ENCODE measurements around the gene BPI. TPM values are rescaled to one million over a fixed set of nuclear protein-coding genes. Genes with fewer than 3 reads are reported as not detected.

The BPI gene
- total and polyA plus RNA-seq, 2 donors (not counting 1 experiment from before 2014, with no cell fraction given), result 0.10 to 0.44 TPM

GRCh38 chr20:38331245-38331644 lies 27.3 kb downstream of the BPI start:
- Mint-ChIP-seq H3K27me3 (peaks cover 26% of the 10 kb centered on the region), H3K4me1 (no peaks in the 10 kb centered on the region), H3K27ac (no peak overlapping the region), H3K9me3 (ENCODE audit: insufficient read depth) (peaks cover under 1% of the 10 kb centered on the region), H3K4me3 (no peak overlapping the region)
- Histone ChIP-seq H3K36me3 (replicated peaks in 1 of 2; ENCODE audit: control extremely low read depth in 1 of 2, control insufficient read depth in 1 of 2, extremely low read depth in 1 of 2, insufficient read depth in 2 of 2, low read length in 1 of 2) (no peaks in the 10 kb centered on the region), H3K9me3 (ENCODE audit: control extremely low read depth in 1 of 3, control insufficient read depth in 2 of 3, insufficient read depth in 1 of 3, low read length in 2 of 3) (peaks cover 0 to 9% (median 0%) of the 10 kb centered on the region in 3 donors), H3K4me3 (ENCODE audit: control extremely low read depth in 1 of 5, extremely low read depth in 1 of 5, insufficient read depth in 1 of 5, low read depth in 2 of 5, low read length in 4 of 5) (no peak overlapping the region), H3K4me2 (replicated peaks; ENCODE audit: low read depth, low read length, poor library complexity, severe bottlenecking) (no peak overlapping the region), H3K9ac (ENCODE audit: low read length) (no peak overlapping the region), H3K27ac (ENCODE audit: low read length in 2 of 2) (no peak overlapping the region), H3K4me1 (ENCODE audit: control insufficient read depth in 2 of 2, insufficient read depth in 2 of 2, low read length in 2 of 2) (no peaks in the 10 kb centered on the region), H4K20me1 (ENCODE audit: control insufficient read depth, insufficient read depth, low read length, poor library complexity, severe bottlenecking) (no peaks in the 10 kb centered on the region), H3K79me2 (ENCODE audit: control insufficient read depth, insufficient read depth, low read length) (no peaks in the 10 kb centered on the region), H2AFZ (ENCODE audit: insufficient read depth, low read depth, low read length, poor library complexity, severe bottlenecking) (no peak overlapping the region), H3K27me3 (replicated peaks in 1 of 4; ENCODE audit: control extremely low read depth in 1 of 4, control insufficient read depth in 3 of 4, insufficient read depth in 4 of 4, low read length in 3 of 4) (peaks cover 0 to 11% (median 0%) of the 10 kb centered on the region in 4 experiments)
- ChIA-PET POLR2A (no interaction called here), CTCF (no interaction called here)
- DNase-seq (no peak), ATAC-seq (ENCODE audit: low read depth) (no peak)
- intact Hi-C loops (cut with micrococcal nuclease), result no loop called here
- TF ChIP-seq EZH2 (IDR thresholded peaks at IDR 0.05; ENCODE audit: borderline replicate concordance, insufficient read depth, low read depth, low read length, poor library complexity, severe bottlenecking) (no peak), CTCF (IDR thresholded peaks at IDR 0.05) (no peak)

- no peak overlapping the region for H3K4me3 Mint-ChIP-seq
- H3K27ac ChIP-seq (ENCODE audit: low read length in 2 of 2), result no peak overlapping the region
- peaks cover 0 to 11% (median 0%) of the 10 kb centered on the region in 3 donors for H3K9me3 ChIP-seq (ENCODE audit: control extremely low read depth in 1 of 3, control insufficient read depth in 2 of 3, insufficient read depth in 1 of 3, low read length in 2 of 3)
- no peak overlapping the region for H3K27ac Mint-ChIP-seq
- intact Hi-C loops (cut with micrococcal nuclease), result no loop called here
- H3K79me2 ChIP-seq (ENCODE audit: control insufficient read depth, insufficient read depth, low read length), result no peaks in the 10 kb centered on the region
- H3K27me3 ChIP-seq (replicated peaks in 1 of 4; ENCODE audit: control extremely low read depth in 1 of 4, control insufficient read depth in 3 of 4, insufficient read depth in 4 of 4, low read length in 3 of 4), result peaks cover 0 to 11% (median 0%) of the 10 kb centered on the region in 4 experiments
- 90% methylated on average over 7 of the region's 8 CpGs for WGBS (ENCODE audit: insufficient coverage)
- H3K4me3 ChIP-seq (ENCODE audit: control extremely low read depth in 1 of 5, extremely low read depth in 1 of 5, insufficient read depth in 1 of 5, low read depth in 2 of 5, low read length in 4 of 5), result no peak overlapping the region
- DNase-seq (no peak), ATAC-seq (ENCODE audit: low read depth) (no peak)
- peaks cover 30% of the 10 kb centered on the region for H3K27me3 Mint-ChIP-seq
- no peak overlapping the region for H3K4me2 ChIP-seq (replicated peaks; ENCODE audit: low read depth, low read length, poor library complexity, severe bottlenecking)
- H3K9ac ChIP-seq (ENCODE audit: low read length), result no peak overlapping the region
- H3K4me1 Mint-ChIP-seq, result no peaks in the 10 kb centered on the region
- H3K9me3 Mint-ChIP-seq (ENCODE audit: insufficient read depth), result no peaks in the 10 kb centered on the region
- no peak for TF ChIP-seq EZH2 (IDR thresholded peaks at IDR 0.05; ENCODE audit: borderline replicate concordance, insufficient read depth, low read depth, low read length, poor library complexity, severe bottlenecking)
- no peak for TF ChIP-seq CTCF (IDR thresholded peaks at IDR 0.05)
- H3K36me3 ChIP-seq (replicated peaks in 1 of 2; ENCODE audit: control extremely low read depth in 1 of 2, control insufficient read depth in 1 of 2, extremely low read depth in 1 of 2, insufficient read depth in 2 of 2, low read length in 1 of 2), result no peaks in the 10 kb centered on the region
- H4K20me1 ChIP-seq (ENCODE audit: control insufficient read depth, insufficient read depth, low read length, poor library complexity, severe bottlenecking), result no peaks in the 10 kb centered on the region
- H3K4me1 ChIP-seq (ENCODE audit: control insufficient read depth in 2 of 2, insufficient read depth in 2 of 2, low read length in 2 of 2), result no peaks in the 10 kb centered on the region
- H2AFZ ChIP-seq (ENCODE audit: insufficient read depth, low read depth, low read length, poor library complexity, severe bottlenecking), result no peak overlapping the region
- CTCF ChIA-PET, result no interaction called here
- POLR2A ChIA-PET, result no interaction called here
Observed at GRCh38 chr20:38331814-38332213, 27.9 kb downstream of the BPI start.

Data from B cell (primary cell).